GM10847 (cell line): ENCODE data around the gene THEMIS2.

ENCODE experiments used
- POLR2A ChIP-seq: IDR thresholded peaks from 2 replicates; pipeline ENCODE4 v1.6.1; 2011; ENCODE audit not compliant: insufficient read length; ENCODE audit errors: extremely low read depth

THEMIS2 gene

DNA sequence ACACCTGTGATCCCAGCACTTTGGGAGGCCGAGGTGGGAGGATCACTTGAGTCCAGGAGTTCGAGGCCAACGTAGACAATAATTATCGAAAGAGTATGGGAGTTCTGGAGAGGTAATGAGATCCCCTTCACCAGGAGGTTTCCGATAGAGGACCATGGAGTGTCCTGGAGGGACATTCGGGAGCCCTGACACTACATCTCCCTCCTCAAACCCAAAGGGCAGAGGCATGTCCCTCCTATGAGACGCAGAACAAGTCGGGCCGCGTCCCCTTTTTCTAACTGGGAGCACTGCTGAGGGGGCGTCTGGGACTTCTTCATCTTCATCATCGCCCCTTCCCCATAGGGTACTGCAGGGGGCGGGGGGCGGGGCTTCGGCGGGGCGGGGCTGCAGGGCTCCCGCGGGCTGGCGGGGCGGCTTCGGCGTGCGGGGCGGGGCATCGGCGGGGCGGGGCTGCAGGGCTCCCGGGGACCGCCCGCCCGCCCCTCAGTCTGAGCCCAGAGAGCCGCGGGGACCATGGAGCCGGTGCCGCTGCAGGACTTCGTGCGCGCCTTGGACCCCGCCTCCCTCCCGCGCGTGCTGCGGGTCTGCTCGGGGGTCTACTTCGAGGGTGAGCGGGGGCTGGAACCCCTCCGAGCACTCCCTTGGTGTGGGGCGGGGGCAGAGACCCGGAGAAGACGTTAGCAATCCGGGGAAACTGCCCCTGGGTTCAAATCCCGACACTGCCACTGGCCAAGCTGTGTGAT lies at the start of gene THEMIS2:
Gene THEMIS2 (plus strand): TSS at position 486 of the 743 bp plus-strand sequence. CDS start 28 bp downstream, at position 514.
- peak; percentile 76 for TF ChIP-seq POLR2A

DNA sequence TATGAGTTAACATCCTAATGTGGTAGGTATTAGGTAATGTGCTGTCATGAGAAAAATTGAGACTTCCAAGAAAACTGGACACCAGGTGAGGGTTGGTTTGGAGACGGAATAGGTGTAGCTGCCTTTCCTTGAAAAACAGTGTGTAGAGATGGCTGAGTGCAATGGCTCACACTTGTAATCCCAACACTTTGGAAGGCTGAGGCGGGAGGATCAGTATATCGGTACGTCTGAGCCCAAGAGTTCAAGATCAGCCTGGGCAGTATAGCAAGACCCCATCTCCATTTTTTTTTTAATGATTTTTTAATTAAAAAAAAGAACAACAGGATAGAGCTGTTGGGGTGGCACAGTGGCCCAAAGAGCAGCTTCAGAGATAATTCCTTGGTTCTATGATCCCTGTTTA lies 48.6 kb upstream of the THEMIS2 start:
- TF ChIP-seq POLR2A = no peak

DNA sequence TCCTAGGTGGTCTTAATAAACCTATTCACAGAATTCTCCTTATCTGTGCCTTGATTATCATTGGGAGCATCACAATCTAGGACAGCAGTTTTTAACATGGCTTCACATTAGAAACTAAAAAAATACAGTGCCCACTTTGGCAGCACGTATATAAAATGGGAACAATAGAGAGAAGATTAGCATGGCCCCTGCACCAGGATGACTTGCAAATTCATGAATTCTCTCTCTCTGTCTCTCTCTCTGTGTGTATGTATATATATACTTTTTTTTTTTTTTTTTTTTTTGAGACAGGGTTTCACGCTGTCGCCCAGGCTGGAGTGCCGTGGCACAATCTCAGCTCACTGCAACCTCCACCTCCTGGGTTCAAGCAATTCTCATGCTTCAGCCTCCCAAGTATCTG lies 47.9 kb upstream of the THEMIS2 start:
- no peak for TF ChIP-seq POLR2A

DNA sequence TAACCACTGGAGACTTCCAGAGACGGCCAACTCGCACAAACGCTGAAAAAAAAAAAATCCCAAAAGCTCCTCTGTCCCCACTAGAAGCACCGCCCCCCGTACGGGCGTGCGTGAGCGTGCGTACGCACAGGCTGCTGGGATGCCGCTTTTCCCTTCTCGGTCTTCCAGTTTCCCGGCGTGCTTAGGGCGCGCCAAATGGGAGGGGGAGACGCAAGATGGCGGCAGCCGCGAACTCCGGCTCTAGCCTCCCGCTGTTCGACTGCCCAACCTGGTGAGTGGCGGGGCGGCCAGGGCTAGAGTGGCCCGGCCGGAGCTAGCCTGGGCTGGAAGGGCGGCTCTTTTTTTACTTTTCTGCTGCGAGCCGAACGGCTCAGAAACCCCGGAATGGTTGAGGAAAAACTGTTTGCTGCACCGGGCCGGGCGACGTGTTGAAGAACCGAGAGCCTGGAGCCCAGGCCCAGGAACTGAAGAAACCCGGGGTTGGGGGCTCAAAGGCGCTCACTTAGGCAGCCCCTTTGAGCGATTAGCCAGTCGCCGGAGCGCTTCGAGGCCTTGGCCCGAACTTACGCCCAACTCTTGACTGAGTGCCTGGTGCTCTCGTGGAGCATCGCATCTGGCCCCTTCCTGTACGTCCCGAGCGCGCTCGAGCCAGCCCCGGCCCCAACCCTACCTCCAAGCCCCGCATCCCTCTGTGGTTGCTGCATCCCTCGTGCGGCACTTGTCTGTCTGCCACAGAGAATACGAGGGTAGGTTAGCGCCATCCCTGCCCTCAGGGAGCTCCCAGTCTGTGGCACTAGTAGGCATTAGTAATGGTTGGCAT lies 41.5 kb upstream of the THEMIS2 start, which contains the start of gene PPP1R8:
Gene PPP1R8 (plus strand): TSS at position 162 of the 820 bp plus-strand sequence. CDS start 54 bp downstream, at position 216.
- peak; percentile 94 for TF ChIP-seq POLR2A

DNA sequence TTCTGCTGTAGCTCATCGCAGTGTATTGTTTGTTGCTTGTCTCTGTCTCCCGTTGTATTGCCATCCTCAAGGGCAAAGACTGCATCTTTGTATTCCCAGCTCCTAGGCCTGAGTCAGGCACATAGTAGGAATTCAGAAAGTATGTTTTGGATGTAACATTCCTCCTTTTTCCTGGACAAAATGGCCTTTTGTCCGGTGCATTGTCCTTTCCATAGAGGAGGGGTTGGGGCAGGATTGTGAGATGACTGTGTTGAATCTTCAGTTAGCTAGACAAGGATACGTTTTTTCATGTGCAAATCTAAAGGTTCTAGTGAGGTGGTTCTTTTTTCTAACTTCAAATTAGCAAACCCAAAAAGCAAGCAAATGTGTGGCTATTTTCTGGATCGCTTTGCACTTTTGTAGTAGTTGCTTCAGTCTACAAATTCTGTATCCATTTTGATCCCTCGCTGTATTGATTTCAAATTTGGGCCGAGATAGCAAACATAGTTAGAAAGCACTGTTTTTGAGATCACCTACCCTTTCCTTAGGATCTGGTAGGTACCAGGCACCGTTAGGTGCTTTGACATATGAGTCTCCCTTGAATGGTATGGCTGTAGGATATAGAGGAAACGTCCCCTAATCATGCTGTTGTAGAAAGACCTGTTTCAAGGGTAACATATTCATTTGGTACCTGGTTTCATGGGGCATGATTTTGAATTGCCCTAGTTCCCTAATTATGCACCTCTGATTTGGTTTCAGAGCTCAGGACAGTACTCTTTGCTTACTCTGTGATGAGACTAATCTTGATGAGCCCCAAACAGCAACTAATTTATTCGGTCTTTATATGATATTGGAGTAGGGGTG lies 40.6 kb upstream of the THEMIS2 start:
- no peak for TF ChIP-seq POLR2A

DNA sequence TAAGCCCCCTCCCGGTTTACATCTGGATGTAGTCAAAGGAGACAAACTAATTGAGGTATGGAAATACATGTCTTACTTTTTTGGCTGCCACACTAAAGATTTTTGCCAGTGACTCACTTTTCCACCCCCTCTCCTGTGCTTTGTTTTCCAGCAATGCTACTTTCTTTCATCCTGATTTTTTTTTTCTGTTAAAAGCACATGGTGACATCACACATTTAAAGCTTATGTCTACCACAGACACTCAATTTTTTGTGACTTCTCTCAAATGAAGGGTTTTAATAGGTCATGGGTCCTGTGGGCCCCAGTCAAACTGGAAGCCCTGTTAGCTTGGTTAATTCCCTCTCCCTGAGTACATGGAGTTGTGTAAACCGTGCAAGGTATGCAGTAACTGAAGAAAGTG lies 39.6 kb upstream of the THEMIS2 start:
- TF ChIP-seq POLR2A = no peak

DNA sequence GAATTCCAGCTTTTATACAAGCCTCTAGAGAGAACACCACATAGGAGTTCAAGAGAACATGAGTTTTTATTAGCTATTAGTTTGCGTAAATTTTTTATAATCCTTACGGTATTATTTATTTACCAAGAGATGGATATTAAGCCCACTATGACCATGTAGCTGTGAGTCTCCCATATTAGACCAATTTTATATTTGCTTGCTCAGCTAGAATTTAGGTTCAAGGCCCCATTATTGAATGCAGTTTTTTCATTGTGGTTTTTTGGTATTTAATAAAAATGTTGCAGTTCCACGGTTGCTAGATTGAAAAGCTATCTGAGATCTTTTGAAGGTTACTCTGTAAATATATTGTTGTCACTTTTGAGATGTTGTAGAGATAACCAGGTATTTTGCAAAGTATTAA lies 38.9 kb upstream of the THEMIS2 start:
- no peak for TF ChIP-seq POLR2A

DNA sequence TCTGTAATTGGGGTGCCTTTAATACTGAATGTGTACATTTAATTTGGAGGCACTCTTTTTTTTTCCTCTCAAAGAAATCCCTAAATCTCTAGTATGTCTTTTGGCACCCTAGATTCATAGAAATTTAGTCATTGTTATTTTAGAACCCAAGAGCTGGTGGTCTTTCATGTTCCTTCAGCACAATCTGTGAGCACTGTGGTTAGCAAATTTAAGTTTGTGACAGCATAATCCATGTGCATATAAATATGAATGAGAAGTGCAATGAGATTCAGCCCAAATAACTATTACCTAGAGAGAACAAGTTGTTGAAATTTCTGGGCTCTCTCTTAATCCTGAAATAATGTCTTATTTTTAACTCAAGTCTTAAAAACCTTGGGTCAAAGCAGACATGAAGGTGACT lies 37.3 kb upstream of the THEMIS2 start:
- no peak for TF ChIP-seq POLR2A

DNA sequence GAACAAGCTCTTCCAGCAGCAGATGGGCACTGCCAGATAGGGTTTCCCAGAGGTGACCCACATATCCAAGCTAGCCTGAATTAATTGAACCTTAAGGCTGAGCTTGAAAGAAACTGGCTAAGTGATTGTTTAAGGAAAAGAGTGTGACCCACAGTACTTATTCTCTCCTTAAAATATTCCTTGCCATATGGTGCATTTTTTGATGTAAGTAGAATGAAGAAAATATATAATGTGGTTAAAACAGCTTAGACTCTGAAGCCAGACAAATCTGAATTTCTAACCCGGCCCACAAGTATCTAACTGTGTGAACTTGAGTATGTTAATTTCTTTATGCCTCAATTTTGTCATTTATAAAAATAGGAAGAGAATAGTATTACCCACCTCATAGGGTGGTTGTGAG lies 36.8 kb upstream of the THEMIS2 start:
- no peak for TF ChIP-seq POLR2A

DNA sequence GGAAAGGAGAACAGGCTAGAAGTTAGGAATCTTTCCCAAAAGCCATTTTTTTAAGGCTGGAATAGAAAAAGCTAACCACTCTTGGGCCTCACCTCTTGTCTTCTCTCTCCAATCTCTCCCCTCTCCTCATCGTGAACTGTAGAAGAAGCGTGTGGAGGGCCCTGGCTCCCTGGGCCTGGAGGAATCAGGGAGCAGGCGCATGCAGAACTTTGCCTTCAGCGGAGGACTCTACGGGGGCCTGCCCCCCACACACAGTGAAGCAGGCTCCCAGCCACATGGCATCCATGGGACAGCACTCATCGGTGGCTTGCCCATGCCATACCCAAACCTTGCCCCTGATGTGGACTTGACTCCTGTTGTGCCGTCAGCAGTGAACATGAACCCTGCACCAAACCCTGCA lies 22.4 kb upstream of the THEMIS2 start:
- no peak for TF ChIP-seq POLR2A

DNA sequence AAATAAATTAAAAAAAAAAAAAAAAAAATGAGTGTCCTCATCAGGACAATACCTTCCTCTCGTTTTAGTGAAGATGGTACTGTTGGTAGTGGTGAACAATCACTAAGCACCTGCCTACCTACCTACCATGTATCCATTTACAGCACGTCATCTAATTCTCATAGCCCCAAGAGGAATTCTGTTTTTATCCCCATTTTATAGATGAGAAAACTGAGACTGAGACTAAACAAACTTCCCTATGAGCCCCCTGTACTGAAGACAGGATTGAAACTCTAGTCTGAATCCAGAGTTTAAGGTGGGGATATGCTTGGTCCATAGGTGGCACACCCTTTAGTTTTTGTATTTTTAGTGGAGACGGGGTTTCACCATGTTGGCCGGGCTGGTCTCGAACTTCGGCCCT lies 17.3 kb upstream of the THEMIS2 start:
- TF ChIP-seq POLR2A = no peak

DNA sequence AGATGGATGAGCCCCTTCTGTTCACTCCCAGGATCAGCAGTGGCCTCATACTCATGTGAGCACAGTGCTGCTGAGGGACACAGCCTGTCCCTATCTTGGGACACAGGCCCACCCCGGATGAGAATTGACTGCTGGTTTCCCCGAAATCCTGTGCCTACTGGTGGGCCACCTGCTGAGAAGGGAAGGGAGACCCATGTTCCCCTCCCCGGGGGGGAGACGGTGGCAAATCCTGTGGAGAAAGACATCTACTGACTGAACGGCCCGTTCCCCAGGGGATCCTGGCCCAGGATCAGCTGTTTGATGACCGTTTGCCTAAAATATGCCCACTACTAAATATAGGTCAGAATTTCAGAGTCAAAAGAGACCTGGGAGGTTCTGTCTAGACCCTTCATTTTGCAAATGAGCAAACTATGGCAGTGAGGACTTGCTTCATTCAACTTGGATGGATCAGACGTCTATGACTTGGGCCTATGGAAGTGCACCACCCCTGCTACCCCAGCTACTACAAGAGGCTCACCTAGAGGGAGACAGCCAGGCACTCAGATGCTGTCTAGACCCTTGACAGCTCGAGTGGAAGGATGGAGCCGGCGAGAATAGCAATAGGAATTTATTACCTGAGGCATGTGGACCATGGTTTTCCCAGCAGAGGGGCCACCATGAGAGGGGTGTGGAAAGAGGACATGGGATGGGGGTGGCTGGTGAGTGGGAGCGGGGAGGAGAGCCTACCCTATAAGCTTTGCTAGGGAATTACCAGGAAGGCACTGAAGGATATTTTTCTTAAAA lies 15.6 kb upstream of the THEMIS2 start:
- no peak for TF ChIP-seq POLR2A

DNA sequence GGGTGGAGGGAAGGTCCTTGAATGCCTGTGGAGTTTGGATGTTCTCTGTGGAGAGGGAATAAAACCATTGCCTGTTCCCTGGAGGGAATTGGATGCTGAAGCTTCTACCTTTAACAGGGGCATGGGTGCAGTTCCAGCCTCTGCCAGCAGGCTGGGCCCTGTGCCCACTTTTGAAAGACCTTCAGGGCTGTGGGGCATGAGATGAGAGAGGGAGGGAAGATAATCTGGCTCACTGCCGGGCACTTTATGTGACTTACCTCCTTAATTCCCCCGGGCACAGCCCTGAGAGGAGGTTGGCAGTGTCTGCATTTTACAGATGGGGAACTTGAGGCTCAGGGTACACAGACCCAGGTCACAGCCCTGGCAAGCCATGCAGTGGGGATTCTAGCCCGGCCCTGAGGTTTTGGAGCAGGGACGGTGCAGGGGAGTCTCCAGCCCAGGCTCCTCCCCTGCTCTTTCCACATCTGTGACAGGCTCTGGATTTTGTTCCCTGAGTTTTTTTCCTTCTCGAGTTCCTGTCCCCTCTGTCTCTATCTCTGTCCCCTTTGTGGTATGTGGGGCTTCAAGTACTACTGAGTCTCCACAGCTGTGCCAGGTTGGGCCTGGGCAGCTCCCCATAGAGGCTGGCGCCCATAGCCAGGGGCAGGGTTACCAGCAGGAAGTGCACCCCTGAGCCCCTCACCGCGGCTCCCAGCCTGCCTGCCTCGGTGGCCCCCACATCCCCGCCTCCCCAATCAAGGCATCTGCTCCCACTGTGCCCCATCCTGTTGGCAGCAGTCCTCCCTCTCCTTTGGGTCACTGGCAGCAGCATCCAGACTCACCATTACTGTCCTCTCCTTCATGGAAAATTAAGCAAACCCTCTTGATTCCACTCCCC lies 14.0 kb upstream of the THEMIS2 start:
- TF ChIP-seq POLR2A = no peak
